Measurements from ENCODE around the gene RTP3. TPM values are rescaled to one million over a fixed set of nuclear protein-coding genes. Genes with fewer than 3 reads are reported as not detected.

The RTP3 gene
- total RNA-seq, 1 donor from 2014 or later = not detected

Other genes starting within 250 kb of the RTP3 start
- not detected in 2 replicates for gene CCR2, start 143.9 kb upstream of the RTP3 start, total RNA-seq
- gene CCR5, start 127.0 kb upstream of the RTP3 start, total RNA-seq = not detected in 2 replicates
- gene CCRL2, start 90.7 kb upstream of the RTP3 start, total RNA-seq = not detected in 2 replicates
- not detected in 2 replicates for gene LTF, start 33.1 kb upstream of the RTP3 start, total RNA-seq
- gene LRRC2, start 68.3 kb downstream of the RTP3 start, total RNA-seq = not detected in 2 replicates
- not detected in 2 replicates for gene FAM240A, start 114.5 kb downstream of the RTP3 start, total RNA-seq
- gene ALS2CL, start 195.7 kb downstream of the RTP3 start, total RNA-seq = 9.0 and 17.8 TPM in 2 replicates
- not detected in 2 replicates for gene TMIE, start 203.4 kb downstream of the RTP3 start, total RNA-seq
- not detected in 2 replicates for gene PRSS50, start 219.9 kb downstream of the RTP3 start, total RNA-seq

Data from epithelial cell of proximal tubule (primary cell).